Suprapubic skin (tissue), 4 donors: ENCODE results near the gene PDZD7. TPM values are rescaled to one million over a fixed set of nuclear protein-coding genes. Genes with fewer than 3 reads are reported as not detected.

ENCODE experiments used
- DNase-seq, 2 donors: peaks; one replicate each; pipeline ENCODE4 v3.0.0-alpha.2; 2019; ENCODE audit warnings: low spot score in 2 of 2
- H3K27ac ChIP-seq: fragments of 200-600 bp; sonication (generic); one replicate; pipeline ENCODE4 v1.5.1; 2019
- H3K27me3 ChIP-seq: fragments of 200-600 bp; sonication (generic); one replicate; pipeline ENCODE4 v1.5.1; 2019
- H3K36me3 ChIP-seq: fragments of 200-600 bp; sonication (generic); one replicate; pipeline ENCODE4 v1.5.1; 2019
- H3K4me1 ChIP-seq: fragments of 200-600 bp; sonication (generic); one replicate; pipeline ENCODE4 v1.5.1; 2019
- H3K4me3 ChIP-seq: fragments of 200-600 bp; sonication (generic); one replicate; pipeline ENCODE4 v1.5.1; 2019; ENCODE audit warnings: mild to moderate bottlenecking
- H3K9me3 ChIP-seq: fragments of 200-600 bp; sonication (generic); one replicate; pipeline ENCODE4 v1.5.1; 2019
- EP300 ChIP-seq: sonication (generic); formaldehyde crosslinking; IDR thresholded peaks from one replicate; pipeline ENCODE4 v1.6.1; 2017; ENCODE audit warnings: antibody characterized with exemption
- POLR2A ChIP-seq, 2 donors: fragments of 450-650 bp; IDR thresholded peaks; one replicate each; pipeline ENCODE4 v1.6.1; 2017; ENCODE audit warnings: antibody characterized with exemption in 2 of 2, mild to moderate bottlenecking in 2 of 2, moderate library complexity in 2 of 2
- POLR2AphosphoS5 ChIP-seq, 3 donors: sonication (generic); formaldehyde crosslinking; IDR thresholded peaks; one replicate each; pipeline ENCODE4 v1.6.1; 2017; ENCODE audit warnings: antibody characterized with exemption in 3 of 3
- WGBS: methylation state at CpG from one replicate; pipeline ENCODE4 v1.1.5; 2018; 5-methylcytosine and 5-hydroxymethylcytosine counted together
- total RNA-seq, 4 donors: library from RNA; depleted of rRNA; stranded (reverse); fragments of >200 nt; gene quantifications; one replicate each; pipeline ENCODE4 v1.1.0, GENCODE V29; 2016
- TF ChIP-seq, protein P1 (sequence below), 2 donors: fragments of 200-600 bp in 1 of 2; fragments of 450-650 bp in 1 of 2; sonication (generic) in 1 of 2; IDR thresholded peaks; one replicate each; pipeline ENCODE4 v1.5.1; 2016 to 2019; ENCODE audit warnings: antibody characterized with exemption in 2 of 2, mild to moderate bottlenecking in 1 of 2, moderate library complexity in 1 of 2

Gene PDZD7
- total RNA-seq, 4 donors from 2014 or later: 1.2 to 6.0 (median 1.8) TPM

- Histone ChIP-seq H3K27ac (peak overlapping the region; percentile 79), H3K9me3 (no peaks in the 10 kb centered on the region), H3K4me3 (peak overlapping the region; percentile 83), H3K27me3 (no peaks in the 10 kb centered on the region), H3K36me3 (peaks cover 44% of the 10 kb centered on the region), H3K4me1 (peaks cover 39% of the 10 kb centered on the region)
- WGBS: 2% methylated on average over 15 of the region's 15 CpGs
- DNase-seq: no peak
- no peak for TF ChIP-seq POLR2A (IDR thresholded peaks at IDR 0.05)
- TF ChIP-seq POLR2AphosphoS5 (IDR thresholded peaks at IDR 0.05): no peak
- TF ChIP-seq EP300: no peak
- TF ChIP-seq, protein P1, sequence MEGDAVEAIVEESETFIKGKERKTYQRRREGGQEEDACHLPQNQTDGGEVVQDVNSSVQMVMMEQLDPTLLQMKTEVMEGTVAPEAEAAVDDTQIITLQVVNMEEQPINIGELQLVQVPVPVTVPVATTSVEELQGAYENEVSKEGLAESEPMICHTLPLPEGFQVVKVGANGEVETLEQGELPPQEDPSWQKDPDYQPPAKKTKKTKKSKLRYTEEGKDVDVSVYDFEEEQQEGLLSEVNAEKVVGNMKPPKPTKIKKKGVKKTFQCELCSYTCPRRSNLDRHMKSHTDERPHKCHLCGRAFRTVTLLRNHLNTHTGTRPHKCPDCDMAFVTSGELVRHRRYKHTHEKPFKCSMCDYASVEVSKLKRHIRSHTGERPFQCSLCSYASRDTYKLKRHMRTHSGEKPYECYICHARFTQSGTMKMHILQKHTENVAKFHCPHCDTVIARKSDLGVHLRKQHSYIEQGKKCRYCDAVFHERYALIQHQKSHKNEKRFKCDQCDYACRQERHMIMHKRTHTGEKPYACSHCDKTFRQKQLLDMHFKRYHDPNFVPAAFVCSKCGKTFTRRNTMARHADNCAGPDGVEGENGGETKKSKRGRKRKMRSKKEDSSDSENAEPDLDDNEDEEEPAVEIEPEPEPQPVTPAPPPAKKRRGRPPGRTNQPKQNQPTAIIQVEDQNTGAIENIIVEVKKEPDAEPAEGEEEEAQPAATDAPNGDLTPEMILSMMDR (IDR thresholded peaks at IDR 0.05): no peak
Observed at GRCh38 chr10:100987685-100988049, 43.3 kb downstream of the PDZD7 start.

GRCh38 chr10:100986952-100987684, 43.8 kb downstream of the PDZD7 start, which contains the start of the genes MRPL43 and TWNK:
Gene MRPL43, minus strand, starts transcription at chr10:100987497. Its CDS starts 54 bp downstream, at chr10:100987443.
Gene TWNK, plus strand, starts transcription at chr10:100987543. Its CDS starts 668 bp downstream, at chr10:100988211.
- 0% methylated on average over 48 of the region's 75 CpGs for WGBS
- Histone ChIP-seq H3K36me3 (peaks cover 41% of the 10 kb centered on the region), H3K27me3 (no peaks in the 10 kb centered on the region), H3K4me3 (peak within 1 kb of the TSS; percentile 83), H3K4me1 (peaks cover 39% of the 10 kb centered on the region), H3K27ac (peak within 1 kb of the TSS; percentile 79), H3K9me3 (no peaks in the 10 kb centered on the region)
- peak in 2 of 3 donors; percentile 14 to 34 for TF ChIP-seq POLR2AphosphoS5 (IDR thresholded peaks at IDR 0.05)
- TF ChIP-seq, protein P1 (IDR thresholded peaks at IDR 0.05): no peak
- peak; percentile 91 to 94 for DNase-seq

- H3K36me3 ChIP-seq: peaks cover 39% of the 10 kb centered on the region
- peak overlapping the region; percentile 83 for H3K4me3 ChIP-seq
- no peaks in the 10 kb centered on the region for H3K9me3 ChIP-seq
- TF ChIP-seq EP300 (no peak), POLR2AphosphoS5 (IDR thresholded peaks at IDR 0.05) (no peak), POLR2A (IDR thresholded peaks at IDR 0.05) (no peak)
- TF ChIP-seq, protein P1 (IDR thresholded peaks at IDR 0.05): no peak
- 21% methylated on average over 8 of the region's 17 CpGs for WGBS
- H3K27me3 ChIP-seq: no peaks in the 10 kb centered on the region
- peaks cover 39% of the 10 kb centered on the region for H3K4me1 ChIP-seq
- no peak for DNase-seq
- no peak overlapping the region for H3K27ac ChIP-seq
Observed at GRCh38 chr10:100986623-100986951, 44.3 kb downstream of the PDZD7 start.

GRCh38 chr10:100985336-100985735, 45.6 kb downstream of the PDZD7 start:
- no peaks in the 10 kb centered on the region for H3K9me3 ChIP-seq
- no peak overlapping the region for H3K4me3 ChIP-seq
- H3K36me3 ChIP-seq: peaks cover 39% of the 10 kb centered on the region
- DNase-seq: peak; percentile 19 to 63
- no peaks in the 10 kb centered on the region for H3K27me3 ChIP-seq
- WGBS: 82% methylated on average over 5 of the region's 5 CpGs
- H3K4me1 ChIP-seq: peaks cover 39% of the 10 kb centered on the region
- TF ChIP-seq POLR2AphosphoS5 (IDR thresholded peaks at IDR 0.05) (no peak), EP300 (no peak), POLR2A (IDR thresholded peaks at IDR 0.05) (no peak)
- H3K27ac ChIP-seq: no peak overlapping the region

DNA sequence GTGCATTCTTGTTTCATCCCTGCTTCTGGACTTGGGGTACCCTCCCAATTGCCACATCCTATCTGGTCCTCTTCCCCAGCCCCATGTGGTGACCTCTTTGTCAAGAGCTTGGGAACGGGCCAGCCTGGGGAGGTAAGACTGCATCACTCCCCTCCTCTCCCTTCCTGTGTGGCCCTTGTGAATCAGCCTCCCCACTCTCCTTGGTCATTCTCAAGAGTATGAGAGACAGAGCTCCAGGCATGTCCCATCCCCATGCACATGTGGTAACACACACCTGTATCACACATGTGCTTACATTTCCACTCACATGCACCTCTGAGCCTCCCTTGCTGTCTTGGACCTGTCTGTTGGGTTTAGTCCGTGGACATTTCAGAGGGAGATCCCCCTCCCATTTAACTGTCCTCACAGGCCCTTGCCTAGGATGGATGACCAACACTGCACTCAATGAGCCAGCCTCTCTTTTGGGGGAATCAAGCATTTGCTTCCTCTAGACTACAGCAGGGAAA, 46.2 kb downstream of the PDZD7 start:
- Histone ChIP-seq H3K27me3 (no peaks in the 10 kb centered on the region), H3K4me3 (no peak overlapping the region), H3K4me1 (peaks cover 35% of the 10 kb centered on the region), H3K27ac (no peak overlapping the region), H3K36me3 (peaks cover 41% of the 10 kb centered on the region), H3K9me3 (no peaks in the 10 kb centered on the region)
- 67% methylated on average over 2 of the region's 2 CpGs for WGBS
- TF ChIP-seq POLR2A (IDR thresholded peaks at IDR 0.05): no peak
- DNase-seq: peak; percentile 36 to 53

DNA sequence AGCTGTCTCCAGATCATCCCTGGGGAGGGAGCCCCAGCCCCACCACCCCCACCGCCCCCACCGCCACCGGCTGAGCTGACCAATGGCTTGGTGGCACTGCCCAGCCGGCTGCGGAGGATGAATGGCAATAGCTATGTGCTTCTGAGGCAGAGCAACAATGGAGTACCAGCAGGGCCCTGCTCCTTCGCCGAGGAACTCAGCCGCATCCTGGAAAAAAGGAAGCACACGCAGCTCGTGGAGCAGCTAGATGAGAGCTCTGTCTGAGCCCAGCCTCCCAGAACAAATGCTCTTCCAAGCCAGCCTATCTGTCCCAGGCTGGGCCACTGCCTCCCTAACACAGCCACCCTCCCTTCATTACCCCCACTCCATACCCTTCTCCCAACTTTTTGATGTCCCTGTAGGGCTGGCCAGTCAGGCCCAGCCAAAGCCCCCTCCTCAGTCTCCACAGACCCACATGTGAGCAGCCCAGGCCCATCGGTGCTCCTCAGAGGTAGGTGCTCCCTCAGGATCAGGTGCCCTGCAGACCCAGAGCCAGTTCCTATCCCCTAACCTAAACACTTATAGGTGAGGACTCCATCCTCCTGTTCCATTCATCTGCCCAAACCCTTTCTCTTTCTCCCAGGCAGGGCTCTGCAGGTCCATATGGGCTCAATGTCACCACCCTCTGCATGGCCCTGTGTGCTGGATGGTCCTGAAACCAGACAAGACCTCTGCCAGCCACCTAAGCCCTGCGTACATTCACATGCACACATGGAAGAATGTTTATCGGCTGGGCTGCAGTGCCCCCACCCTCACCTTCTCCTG, 46.9 kb downstream of the PDZD7 start:
- Histone ChIP-seq H3K9me3 (no peaks in the 10 kb centered on the region), H3K27me3 (no peaks in the 10 kb centered on the region), H3K4me3 (no peak overlapping the region), H3K27ac (no peak overlapping the region), H3K4me1 (peaks cover 29% of the 10 kb centered on the region), H3K36me3 (peaks cover 39% of the 10 kb centered on the region)
- peak; percentile 40 to 62 for DNase-seq
- WGBS: 80% methylated on average over 8 of the region's 13 CpGs
- TF ChIP-seq POLR2AphosphoS5 (IDR thresholded peaks at IDR 0.05): no peak
- TF ChIP-seq, protein P1 (IDR thresholded peaks at IDR 0.05): no peak
- no peak for TF ChIP-seq EP300
- no peak for TF ChIP-seq POLR2A (IDR thresholded peaks at IDR 0.05)
